SK-N-SH (cell line): ENCODE measurements around the gene CEBPG. TPM values are rescaled to one million over a fixed set of nuclear protein-coding genes. Genes with fewer than 3 reads are reported as not detected.

Source experiments
- CTCF ChIA-PET: fragments of 300-600, 350-600 bp; formaldehyde crosslinking; extraction: SDS; loops from one replicate; lab custom pipeline; 2021; lab: Yijun Ruan, JAX
- POLR2A ChIA-PET: fragments of 350-600 bp; sonication (Branson Sonifier 250); formaldehyde crosslinking; extraction: SDS; loops from one replicate; lab custom pipeline; 2020; ENCODE audit warnings: antibody characterized with exemption, inconsistent platforms; lab: Yijun Ruan, JAX
- DNase-seq: peaks from one replicate; pipeline ENCODE4 v3.0.0; 2012
- H2AFZ ChIP-seq: fragments of 200-600 bp; sonication (generic); 2 replicates; pipeline ENCODE4 v1.8.1; 2016; ENCODE audit warnings: antibody characterized with exemption, mild to moderate bottlenecking, low read depth
- H3F3A ChIP-seq: fragments of 200-600 bp; sonication (generic); replicated peaks from 2 replicates; pipeline ENCODE3; 2016; ENCODE audit warnings: antibody characterized with exemption, mild to moderate bottlenecking; ENCODE audit not compliant: insufficient read depth
- H3K27ac ChIP-seq, 2 experiments: fragments of 200-500 bp in 1 of 2; fragments of 200-600 bp in 1 of 2; sonication (Bioruptor generic) in 1 of 2; sonication (generic), shearing (Covaris generic) in 1 of 2; 2 replicates each; pipeline versions ENCODE4 v1.5.1 to v1.6.1; 2014 to 2016; ENCODE audit warnings: low read depth in 2 of 2, inconsistent platforms in 1 of 2, low read length in 1 of 2, mild to moderate bottlenecking in 1 of 2, mixed read lengths in 1 of 2
- H3K27me3 ChIP-seq: fragments of 200-600 bp; sonication (generic), shearing (Covaris generic); 2 replicates; pipeline ENCODE4 v1.6.1; 2016; ENCODE audit warnings: mixed run types; ENCODE audit not compliant: insufficient read depth
- H3K36me3 ChIP-seq, 2 experiments: fragments of 200-500 bp in 1 of 2; fragments of 200-600 bp in 1 of 2; sonication (Bioruptor generic) in 1 of 2; sonication (generic) in 1 of 2; replicated peaks in 1 of 2; 2 replicates each; pipeline versions ENCODE3 to v1.5.1; 2014 to 2016; ENCODE audit warnings: low read length in 1 of 2, mild to moderate bottlenecking in 1 of 2; ENCODE audit not compliant: insufficient read depth in 2 of 2, control insufficient read depth in 1 of 2
- H3K4me1 ChIP-seq, 2 experiments: fragments of 200-500 bp in 1 of 2; fragments of 200-600 bp in 1 of 2; sonication (Bioruptor generic) in 1 of 2; sonication (generic), shearing (Covaris generic) in 1 of 2; 2 replicates each; pipeline versions ENCODE4 v1.5.1 to v1.6.1; 2014 to 2016; ENCODE audit warnings: low read depth in 1 of 2, low read length in 1 of 2, mixed run types in 1 of 2; ENCODE audit not compliant: insufficient read depth in 2 of 2, control insufficient read depth in 1 of 2
- H3K4me2 ChIP-seq: fragments of 200-600 bp; sonication (generic), shearing (Covaris generic); 2 replicates; pipeline ENCODE4 v1.6.1; 2017; ENCODE audit warnings: mixed run types
- H3K4me3 ChIP-seq, 2 experiments: fragments of 200-500 bp in 1 of 2; fragments of 200-600 bp in 1 of 2; sonication (Bioruptor generic) in 1 of 2; sonication (generic), shearing (Covaris generic) in 1 of 2; 2 replicates each; pipeline versions ENCODE4 v1.5.1 to v1.8.1; 2014 to 2016; ENCODE audit warnings: low read depth in 2 of 2, inconsistent platforms in 1 of 2, low read length in 1 of 2, mild to moderate bottlenecking in 1 of 2, mixed read lengths in 1 of 2, moderate library complexity in 1 of 2
- H3K79me2 ChIP-seq: fragments of 200-600 bp; sonication (generic); 2 replicates; pipeline ENCODE4 v1.8.1; 2017; ENCODE audit warnings: mild to moderate bottlenecking; ENCODE audit not compliant: insufficient read depth
- H3K9ac ChIP-seq: fragments of 200-600 bp; sonication (generic); 2 replicates; pipeline ENCODE4 v1.6.1; 2017; ENCODE audit warnings: mixed run types
- H3K9me2 ChIP-seq: fragments of 200-600 bp; sonication (generic); 2 replicates; pipeline ENCODE4 v1.6.1; 2017; ENCODE audit warnings: mixed run types
- H3K9me3 ChIP-seq: fragments of 200-600 bp; sonication (generic); 2 replicates; pipeline ENCODE4 v1.6.1; 2017; ENCODE audit warnings: mixed run types, mild to moderate bottlenecking, moderate library complexity
- H4K20me1 ChIP-seq: fragments of 200-600 bp; sonication (generic); 2 replicates; pipeline ENCODE4 v1.6.1; 2017; ENCODE audit warnings: mild to moderate bottlenecking, mixed run types; ENCODE audit not compliant: insufficient read depth
- CHD2 ChIP-seq: fragments of 150-350 bp; IDR thresholded peaks from 2 replicates; pipeline ENCODE4 v1.6.1; 2018; ENCODE audit warnings: low read length; ENCODE audit not compliant: partially characterized antibody
- CTCF ChIP-seq: fragments of 200-600 bp; sonication (generic); IDR thresholded peaks from 2 replicates; pipeline ENCODE4 v1.6.1; 2017; ENCODE audit warnings: antibody characterized with exemption, mild to moderate bottlenecking, moderate library complexity
- EP300 ChIP-seq, 2 experiments: IDR thresholded peaks; 2 replicates each; pipeline versions ENCODE4 v1.4.0 to v1.6.1; 2012; ENCODE audit warnings: borderline replicate concordance in 1 of 2, low read depth in 1 of 2, low read length in 1 of 2
- EZH2phosphoT487 ChIP-seq: fragments of 200-600 bp; sonication (generic); IDR thresholded peaks from 2 replicates; pipeline ENCODE4 v1.6.1; 2017; ENCODE audit warnings: low read depth, mixed run types, mild to moderate bottlenecking, antibody characterized with exemption, moderate library complexity, borderline replicate concordance
- FOSL2 ChIP-seq: IDR thresholded peaks from 2 replicates; pipeline ENCODE4 v1.4.0; 2012; ENCODE audit warnings: low read depth, mild to moderate bottlenecking, moderate library complexity, borderline replicate concordance
- FOXJ3 ChIP-seq: sonication (generic); formaldehyde crosslinking; IDR thresholded peaks from 2 replicates; pipeline ENCODE4 v1.5.1; 2020; ENCODE audit warnings: mild to moderate bottlenecking, missing genetic modification reagents
- GABPA ChIP-seq: IDR thresholded peaks from 2 replicates; pipeline ENCODE4 v1.4.0; 2012; ENCODE audit warnings: low read depth, mild to moderate bottlenecking
- GATA2 ChIP-seq: sonication (generic); formaldehyde crosslinking; IDR thresholded peaks from 2 replicates; pipeline ENCODE4 v1.5.0; 2020; ENCODE audit warnings: mild to moderate bottlenecking, missing genetic modification reagents
- IRF3 ChIP-seq: fragments of 150-350 bp; IDR thresholded peaks from 2 replicates; pipeline ENCODE4 v1.6.1; 2016; ENCODE audit warnings: mild to moderate bottlenecking, low read depth, low read length
- MAX ChIP-seq: IDR thresholded peaks from 2 replicates; pipeline ENCODE4 v1.4.0; 2012; ENCODE audit warnings: low read depth
- MXI1 ChIP-seq: IDR thresholded peaks from 2 replicates; pipeline ENCODE4 v1.6.1; 2012; ENCODE audit warnings: mild to moderate bottlenecking, low read depth, low read length, improper control_type of control experiment
- NFIC ChIP-seq: IDR thresholded peaks from 2 replicates; pipeline ENCODE4 v1.4.0; 2012; ENCODE audit warnings: borderline replicate concordance
- NRF1 ChIP-seq: IDR thresholded peaks from 2 replicates; pipeline ENCODE4 v1.6.1; 2012; ENCODE audit warnings: low read depth, mild to moderate bottlenecking, low read length
- REST ChIP-seq: IDR thresholded peaks from 2 replicates; pipeline ENCODE4 v1.6.1; 2012; ENCODE audit warnings: mild to moderate bottlenecking, low read depth, low read length, moderate library complexity
- RFX5 ChIP-seq: IDR thresholded peaks from 2 replicates; pipeline ENCODE4 v1.6.1; 2012; ENCODE audit warnings: mild to moderate bottlenecking, improper control_type of control experiment, low read length
- SIN3A ChIP-seq: IDR thresholded peaks from 2 replicates; pipeline ENCODE4 v1.6.1; 2012; ENCODE audit warnings: low read depth, mild to moderate bottlenecking, low read length, moderate library complexity, borderline replicate concordance
- TAF1 ChIP-seq: IDR thresholded peaks from 2 replicates; pipeline ENCODE4 v1.6.1; 2012; ENCODE audit warnings: low read depth, mild to moderate bottlenecking, low read length, moderate library complexity, borderline replicate concordance
- USF1 ChIP-seq: IDR thresholded peaks from 2 replicates; pipeline ENCODE4 v1.4.0; 2012; ENCODE audit warnings: low read depth, borderline replicate concordance
- USF2 ChIP-seq: fragments of 150-350 bp; IDR thresholded peaks from 2 replicates; pipeline ENCODE4 v1.6.1; 2017; ENCODE audit warnings: antibody characterized with exemption, low read length, low read depth, borderline replicate concordance
- YY1 ChIP-seq: IDR thresholded peaks from 2 replicates; pipeline ENCODE4 v1.4.0; 2012; ENCODE audit warnings: low read depth, mild to moderate bottlenecking
- WGBS: methylation state at CpG from one replicate; pipeline ENCODE4 v1.1.6; 2017; ENCODE audit warnings: low lambda C conversion rate; 5-methylcytosine and 5-hydroxymethylcytosine counted together
- polyA plus RNA-seq, 3 experiments: library from polyadenylated mRNA; depleted of rRNA; stranded (reverse); fragments of >200 nt; gene quantifications; 2 replicates each; pipeline ENCODE4 v1.2.3, GENCODE V29; 2012

Gene CEBPG
- polyA plus RNA-seq, 1 of the 3 experiments (the other 2 are of a cell fraction): 9.1 TPM

- no peak for DNase-seq
- Histone ChIP-seq H3K79me2 (no peaks in the 10 kb centered on the region), H2AFZ (no peak overlapping the region), H3F3A (peaks cover 2% of the 10 kb centered on the region), H3K9ac (no peak overlapping the region), H4K20me1 (no peaks in the 10 kb centered on the region), H3K9me3 (no peaks in the 10 kb centered on the region)
- POLR2A ChIA-PET: no interaction called here
- TF ChIP-seq USF2 (no peak), RFX5 (no peak), IRF3 (no peak), EZH2phosphoT487 (no peak), GATA2 (CRISPR knock-in tag) (no peak), MXI1 (no peak), NFIC (no peak), REST (no peak), SIN3A (no peak), EP300 (IDR thresholded peaks at IDR 0.05; ENCODE audit: borderline replicate concordance in 1 of 2, low read depth in 1 of 2, low read length in 1 of 2) (no peak), CTCF (no peak), TAF1 (no peak), GABPA (no peak), FOXJ3 (CRISPR knock-in tag) (no peak), FOSL2 (no peak), YY1 (no peak), CHD2 (no peak), MAX (no peak), NRF1 (no peak), USF1 (no peak)
- TF ChIP-seq, all 33 proteins: peak for 0
- Histone ChIP-seq H3K27me3 (no peaks in the 10 kb centered on the region), H3K9me2 (no peaks in the 10 kb centered on the region), H3K4me3 (no peak overlapping the region), H3K4me2 (no peak overlapping the region), H3K27ac (no peak overlapping the region), H3K36me3 (no peaks in the 10 kb centered on the region), H3K4me1 (peaks cover 17 to 56% of the 10 kb centered on the region in 2 experiments)
- WGBS: 64% methylated on average over 5 of the region's 5 CpGs
- CTCF ChIA-PET: interaction anchor here (0.8 to 4.4 kb wide), 21 partner anchors 16 to 665 kb away, joined by 3 to 59 read pairs (median 4); partner anchors contain the start of genes CHST8 and PEPD
Measured at GRCh38 chr19:33432015-33432414, 58.5 kb downstream of the CEBPG start.
